K562 (cell line): ENCODE measurements around the gene VDR. TPM values are rescaled to one million over a fixed set of nuclear protein-coding genes. Genes with fewer than 3 reads are reported as not detected.

Source experiments
- CHD1 ChIP-seq: fragments of 200-600 bp; sonication (generic); IDR thresholded peaks from one replicate; pipeline ENCODE4 v1.6.1; 2012; ENCODE audit warnings: mild to moderate bottlenecking, moderate library complexity, low read length, inconsistent platforms
- CREB1 ChIP-seq, 2 experiments: sonication (generic) in 1 of 2; formaldehyde crosslinking in 1 of 2; IDR thresholded peaks; 2 replicates each; pipeline versions ENCODE4 v1.6.1 to v1.8.0; 2012 to 2022; ENCODE audit warnings: inconsistent platforms in 1 of 2, mild to moderate bottlenecking in 1 of 2, missing genetic modification reagents in 1 of 2, moderate library complexity in 1 of 2
- CTBP1 ChIP-seq: fragments of 450-650 bp; IDR thresholded peaks from 2 replicates; pipeline ENCODE4 v1.6.1; 2016; ENCODE audit warnings: borderline replicate concordance
- EHMT2 ChIP-seq: fragments of 450-650 bp; IDR thresholded peaks from 2 replicates; pipeline ENCODE4 v1.6.1; 2018; ENCODE audit warnings: antibody characterized with exemption
- FOXO4 ChIP-seq: fragments of 450-650 bp; formaldehyde crosslinking; IDR thresholded peaks from 2 replicates; pipeline ENCODE4 v1.4.0; 2020; ENCODE audit warnings: mild to moderate bottlenecking, moderate library complexity
- HMGXB4 ChIP-seq: sonication (generic); formaldehyde crosslinking; IDR thresholded peaks from 2 replicates; pipeline ENCODE4 v1.8.1; 2023; ENCODE audit warnings: mild to moderate bottlenecking, missing genetic modification reagents
- HSF4 ChIP-seq: fragments of 250-450 bp; sonication (Bioruptor Pico); IDR thresholded peaks from 2 replicates; pipeline ENCODE4 v2.1.2; 2022; ENCODE audit warnings: mild to moderate bottlenecking, moderate library complexity, borderline replicate concordance
- KAT8 ChIP-seq: fragments of 450-650 bp; IDR thresholded peaks from 2 replicates; pipeline ENCODE4 v1.6.1; 2016; ENCODE audit warnings: low read depth, mild to moderate bottlenecking
- MYC ChIP-seq, 2 experiments: fragments of 250-450 bp in 1 of 2; sonication (Bioruptor Pico) in 1 of 2; IDR thresholded peaks; 2 replicates each; pipeline versions ENCODE4 v1.5.1 to v1.6.1; 2012 to 2021; ENCODE audit warnings: low read depth in 2 of 2, borderline replicate concordance in 1 of 2, improper control_type of control experiment in 1 of 2, low read length in 1 of 2, mild to moderate bottlenecking in 1 of 2, moderate library complexity in 1 of 2
- NFE2 ChIP-seq: IDR thresholded peaks from 2 replicates; pipeline ENCODE4 v1.6.1; 2014; ENCODE audit warnings: antibody characterized with exemption, low read depth
- NR2C2 ChIP-seq, 2 experiments: fragments of 200-800 bp in 1 of 2; sonication (Bioruptor generic) in 1 of 2; sonication (generic) in 1 of 2; formaldehyde crosslinking in 1 of 2; IDR thresholded peaks; 2 replicates each; pipeline versions ENCODE4 v1.6.1 to v1.8.0; 2016 to 2022; ENCODE audit warnings: mild to moderate bottlenecking in 1 of 2, missing compliant biosample characterization in 1 of 2, missing genetic modification characterization in 1 of 2, missing genetic modification reagents in 1 of 2
- PCBP1 ChIP-seq: fragments of 200-400 bp; formaldehyde crosslinking; IDR thresholded peaks from 2 replicates; pipeline ENCODE4 v1.6.1; 2018; ENCODE audit warnings: mild to moderate bottlenecking, low read depth, low read length; ENCODE audit not compliant: poor library complexity, severe bottlenecking
- SNIP1 ChIP-seq: fragments of 450-650 bp; IDR thresholded peaks from 2 replicates; pipeline ENCODE4 v1.7.1; 2017; ENCODE audit warnings: low read depth, mild to moderate bottlenecking
- TAF9B ChIP-seq: fragments of 450-650 bp; IDR thresholded peaks from 2 replicates; pipeline ENCODE4 v1.6.1; 2018; ENCODE audit warnings: mild to moderate bottlenecking; ENCODE audit not compliant: partially characterized antibody
- TEAD4 ChIP-seq, 2 experiments: sonication (generic) in 1 of 2; formaldehyde crosslinking in 1 of 2; IDR thresholded peaks; 2 replicates each; pipeline versions ENCODE4 v1.6.1 to v1.8.0; 2012 to 2022; ENCODE audit warnings: borderline replicate concordance in 1 of 2, inconsistent platforms in 1 of 2, low read length in 1 of 2, mild to moderate bottlenecking in 1 of 2, missing genetic modification reagents in 1 of 2
- ZNF140 ChIP-seq: fragments of 250-450 bp; sonication (Bioruptor Pico); IDR thresholded peaks from 2 replicates; pipeline ENCODE4 v1.8.0; 2021; ENCODE audit warnings: moderate library complexity, mild to moderate bottlenecking, inconsistent platforms
- ZNF347 ChIP-seq: fragments of 450-650 bp; formaldehyde crosslinking; IDR thresholded peaks from 2 replicates; pipeline ENCODE4 v1.4.0; 2020; ENCODE audit warnings: low read depth, mild to moderate bottlenecking, moderate library complexity
- ZNF431 ChIP-seq: sonication (generic); formaldehyde crosslinking; IDR thresholded peaks from 2 replicates; pipeline ENCODE4 v1.8.0; 2022; ENCODE audit warnings: mild to moderate bottlenecking, missing genetic modification reagents
- polyA plus RNA-seq, 8 experiments: library from polyadenylated mRNA; depleted of rRNA in 4 of 8; stranded (reverse) in 5 of 8; unstranded in 3 of 8; fragments of >200 nt; fragmentation: Nextera tagmentation in 2 of 8; fragmentation: Illumina TruSeq in 1 of 8; extraction: Ambion mirVana in 2 of 8; extraction: Trizol in 1 of 8; gene quantifications; 2 replicates each; pipeline versions ENCODE4 v1.2.1 to v1.2.3, GENCODE V29; 2011 to 2014; ENCODE audit warnings: inconsistent platforms in 1 of 8, missing spikeins in 1 of 8
- total RNA-seq, 7 experiments: library from RNA; depleted of rRNA in 6 of 7; stranded (reverse); fragments of >200 nt in 6 of 7; fragmentation: Illumina TruSeq in 2 of 7; extraction: Trizol in 2 of 7; gene quantifications; 2 replicates each; pipeline versions ENCODE4 v1.2.1 to v1.2.3, GENCODE V29; 2011 to 2021; ENCODE audit warnings: low replicate concordance in 1 of 7
- TF ChIP-seq, protein P1 (sequence below): sonication (generic); formaldehyde crosslinking; IDR thresholded peaks from 2 replicates; pipeline ENCODE4 v1.8.0; 2023; ENCODE audit warnings: missing genetic modification reagents, mild to moderate bottlenecking, borderline replicate concordance

VDR gene
- total and polyA plus RNA-seq, 9 of the 15 experiments (the other 6 are each of a cell fraction or from before 2014, with no cell fraction given): 0.61 to 4.8 (median 2.0) TPM

GRCh38 chr12:47867495-47867941, 37.3 kb downstream of the VDR start (continued):
- no peak for TF ChIP-seq TAF9B
- TF ChIP-seq FOXO4 (CRISPR knock-in tag): no peak
- no peak for TF ChIP-seq ZNF140 (CRISPR knock-in tag)
- TF ChIP-seq ZNF431 (CRISPR knock-in tag): no peak
- TF ChIP-seq ZNF347 (CRISPR knock-in tag): no peak
- no peak for TF ChIP-seq KAT8
- TF ChIP-seq MYC (IDR thresholded peaks at IDR 0.05; ENCODE audit: low read depth, low read length): no peak
- no peak for TF ChIP-seq MYC (CRISPR knock-in tag; IDR thresholded peaks at IDR 0.05; ENCODE audit: borderline replicate concordance, low read depth)
- no peak for TF ChIP-seq NR2C2 (CRISPR knock-in tag; IDR thresholded peaks at IDR 0.05)
- TF ChIP-seq NR2C2 (tag; IDR thresholded peaks at IDR 0.05): peak; percentile 39; the same call in 1 of the 2 replicates
- TF ChIP-seq EHMT2: peak; percentile 37; the same call in 1 of the 2 replicates
- no peak; the same call in 1 of the 2 replicates for TF ChIP-seq NFE2
- no peak for TF ChIP-seq PCBP1
- no peak for TF ChIP-seq HSF4
- TF ChIP-seq TEAD4 (IDR thresholded peaks at IDR 0.05; ENCODE audit: low read length): no peak; the same call in 1 of the 2 replicates
- no peak for TF ChIP-seq TEAD4 (CRISPR knock-in tag; IDR thresholded peaks at IDR 0.05; ENCODE audit: borderline replicate concordance)
- TF ChIP-seq HMGXB4: no peak
- peak; percentile 51 for TF ChIP-seq CREB1 (IDR thresholded peaks at IDR 0.05)
- TF ChIP-seq CREB1 (CRISPR knock-in tag; IDR thresholded peaks at IDR 0.05): peak; percentile 48; the same call in 1 of the 2 replicates
- TF ChIP-seq CHD1: no peak
- TF ChIP-seq, protein P1, sequence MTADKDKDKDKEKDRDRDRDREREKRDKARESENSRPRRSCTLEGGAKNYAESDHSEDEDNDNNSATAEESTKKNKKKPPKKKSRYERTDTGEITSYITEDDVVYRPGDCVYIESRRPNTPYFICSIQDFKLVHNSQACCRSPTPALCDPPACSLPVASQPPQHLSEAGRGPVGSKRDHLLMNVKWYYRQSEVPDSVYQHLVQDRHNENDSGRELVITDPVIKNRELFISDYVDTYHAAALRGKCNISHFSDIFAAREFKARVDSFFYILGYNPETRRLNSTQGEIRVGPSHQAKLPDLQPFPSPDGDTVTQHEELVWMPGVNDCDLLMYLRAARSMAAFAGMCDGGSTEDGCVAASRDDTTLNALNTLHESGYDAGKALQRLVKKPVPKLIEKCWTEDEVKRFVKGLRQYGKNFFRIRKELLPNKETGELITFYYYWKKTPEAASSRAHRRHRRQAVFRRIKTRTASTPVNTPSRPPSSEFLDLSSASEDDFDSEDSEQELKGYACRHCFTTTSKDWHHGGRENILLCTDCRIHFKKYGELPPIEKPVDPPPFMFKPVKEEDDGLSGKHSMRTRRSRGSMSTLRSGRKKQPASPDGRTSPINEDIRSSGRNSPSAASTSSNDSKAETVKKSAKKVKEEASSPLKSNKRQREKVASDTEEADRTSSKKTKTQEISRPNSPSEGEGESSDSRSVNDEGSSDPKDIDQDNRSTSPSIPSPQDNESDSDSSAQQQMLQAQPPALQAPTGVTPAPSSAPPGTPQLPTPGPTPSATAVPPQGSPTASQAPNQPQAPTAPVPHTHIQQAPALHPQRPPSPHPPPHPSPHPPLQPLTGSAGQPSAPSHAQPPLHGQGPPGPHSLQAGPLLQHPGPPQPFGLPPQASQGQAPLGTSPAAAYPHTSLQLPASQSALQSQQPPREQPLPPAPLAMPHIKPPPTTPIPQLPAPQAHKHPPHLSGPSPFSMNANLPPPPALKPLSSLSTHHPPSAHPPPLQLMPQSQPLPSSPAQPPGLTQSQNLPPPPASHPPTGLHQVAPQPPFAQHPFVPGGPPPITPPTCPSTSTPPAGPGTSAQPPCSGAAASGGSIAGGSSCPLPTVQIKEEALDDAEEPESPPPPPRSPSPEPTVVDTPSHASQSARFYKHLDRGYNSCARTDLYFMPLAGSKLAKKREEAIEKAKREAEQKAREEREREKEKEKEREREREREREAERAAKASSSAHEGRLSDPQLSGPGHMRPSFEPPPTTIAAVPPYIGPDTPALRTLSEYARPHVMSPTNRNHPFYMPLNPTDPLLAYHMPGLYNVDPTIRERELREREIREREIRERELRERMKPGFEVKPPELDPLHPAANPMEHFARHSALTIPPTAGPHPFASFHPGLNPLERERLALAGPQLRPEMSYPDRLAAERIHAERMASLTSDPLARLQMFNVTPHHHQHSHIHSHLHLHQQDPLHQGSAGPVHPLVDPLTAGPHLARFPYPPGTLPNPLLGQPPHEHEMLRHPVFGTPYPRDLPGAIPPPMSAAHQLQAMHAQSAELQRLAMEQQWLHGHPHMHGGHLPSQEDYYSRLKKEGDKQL (CRISPR knock-in tag): no peak
- no peak for TF ChIP-seq SNIP1
- peak; percentile 58; the same call in 1 of the 2 replicates for TF ChIP-seq CTBP1
